ENCODE measurements around the gene CEBPE. TPM values are rescaled to one million over a fixed set of nuclear protein-coding genes. Genes with fewer than 3 reads are reported as not detected.
A peak's percentile ranks its signal among the peaks of the same experiment; 100 is the strongest.

Gene CEBPE
- total RNA-seq, 1 donor from 2014 or later = not detected

DNA sequence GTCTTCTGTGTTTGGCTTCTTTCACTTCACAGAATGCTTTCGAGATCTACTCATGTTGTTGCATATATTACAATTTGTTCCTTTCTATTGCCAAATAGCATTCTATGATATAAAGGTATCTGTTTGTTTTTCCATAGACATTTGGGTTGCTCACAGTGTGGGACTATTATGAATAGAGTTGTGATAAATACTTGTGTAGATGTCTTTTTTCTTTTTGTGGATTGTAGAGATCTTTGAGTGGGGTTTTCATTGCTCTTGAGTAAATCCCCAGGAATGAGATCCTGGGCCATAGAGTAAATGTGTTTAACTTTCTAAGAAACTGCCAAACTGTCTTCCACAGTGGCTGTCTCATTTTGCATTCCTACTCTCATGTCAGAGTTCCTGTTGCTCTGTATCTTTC, 24.9 kb upstream of the CEBPE start:
- Histone ChIP-seq H3K27me3 (ENCODE audit: low read depth) (no peaks in the 10 kb centered on the region), H3K4me1 (peaks cover 56% of the 10 kb centered on the region), H3K36me3 (peaks cover 5% of the 10 kb centered on the region), H3K9me3 (replicated peaks) (no peaks in the 10 kb centered on the region), H3K27ac (replicated peaks) (peak overlapping the region; percentile 87), H3K4me3 (no peak overlapping the region)
- intact Hi-C loops (cut with micrococcal nuclease) = no loop called here
- TF ChIP-seq CTCF (IDR thresholded peaks at IDR 0.05; ENCODE audit: borderline replicate concordance) = no peak
- DNase-seq = no peak

DNA sequence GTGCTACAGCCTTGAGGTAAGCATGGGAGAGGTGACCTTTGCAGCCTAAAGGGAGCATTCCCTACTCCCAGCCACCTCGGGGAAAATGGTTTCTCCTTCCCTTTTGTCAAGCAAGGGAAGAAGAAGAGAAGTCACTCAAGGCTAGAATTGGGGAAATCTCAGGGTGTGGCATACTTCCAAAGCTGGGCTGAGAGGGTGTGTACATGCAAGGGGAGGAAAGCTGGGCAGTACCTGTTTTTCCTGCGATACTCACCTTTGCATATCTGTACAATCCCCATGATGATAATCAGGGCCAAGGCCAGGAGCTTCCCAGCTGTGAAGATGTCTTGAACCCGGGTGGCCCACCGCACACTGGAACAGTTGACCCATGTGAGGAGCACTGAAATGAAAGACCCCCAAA, 23.8 kb upstream of the CEBPE start:
- Histone ChIP-seq H3K9me3 (replicated peaks) (no peaks in the 10 kb centered on the region), H3K4me1 (peaks cover 61% of the 10 kb centered on the region), H3K36me3 (peaks cover 5% of the 10 kb centered on the region), H3K27ac (replicated peaks) (peak overlapping the region; percentile 87), H3K4me3 (no peak overlapping the region), H3K27me3 (ENCODE audit: low read depth) (no peaks in the 10 kb centered on the region)
- no peak for TF ChIP-seq CTCF (IDR thresholded peaks at IDR 0.05; ENCODE audit: borderline replicate concordance)
- no peak for DNase-seq
- intact Hi-C loops (cut with micrococcal nuclease) = no loop called here

DNA sequence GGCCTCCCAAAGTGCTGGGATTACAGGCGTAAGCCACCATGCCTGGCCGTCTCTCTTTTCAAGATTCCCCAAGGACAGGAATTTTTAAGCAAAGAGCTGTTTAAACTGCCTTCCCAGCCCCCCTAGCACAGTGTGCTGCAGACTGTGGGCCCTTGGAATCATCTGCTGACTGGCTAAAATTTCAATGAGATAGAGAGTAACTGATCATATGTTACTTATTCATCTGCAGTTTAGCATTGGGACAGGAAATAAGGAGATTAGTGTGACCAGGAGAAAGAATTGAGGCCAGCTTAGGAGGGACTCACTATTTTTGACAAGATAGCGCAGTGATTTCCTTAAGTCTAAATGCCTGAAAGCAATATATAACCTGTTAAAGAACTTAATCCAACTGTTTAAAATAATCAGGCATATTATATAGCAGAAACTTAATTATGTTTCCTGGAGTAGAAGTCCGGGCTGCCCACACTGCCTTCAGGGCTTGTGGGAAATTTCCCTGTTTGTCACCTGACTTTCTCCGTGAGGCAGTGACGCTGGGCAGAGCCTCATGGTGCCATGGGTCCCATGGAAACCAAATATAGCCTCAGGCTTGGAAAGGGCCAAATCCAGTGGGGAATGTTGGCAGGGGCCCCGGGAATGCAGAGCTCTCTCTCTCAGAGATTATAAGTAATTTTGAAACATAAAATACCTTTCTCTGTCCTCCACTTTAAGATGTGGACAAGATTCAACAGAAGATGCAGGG, 22.8 kb upstream of the CEBPE start:
- H3K27ac ChIP-seq (replicated peaks) = peak overlapping the region; percentile 87
- intact Hi-C loops (cut with micrococcal nuclease) = no loop called here
- TF ChIP-seq CTCF (IDR thresholded peaks at IDR 0.05; ENCODE audit: borderline replicate concordance) = no peak
- H3K36me3 ChIP-seq = peaks cover 5% of the 10 kb centered on the region
- no peaks in the 10 kb centered on the region for H3K9me3 ChIP-seq (replicated peaks)
- H3K4me1 ChIP-seq = peaks cover 62% of the 10 kb centered on the region
- H3K4me3 ChIP-seq = no peak overlapping the region
- no peaks in the 10 kb centered on the region for H3K27me3 ChIP-seq (ENCODE audit: low read depth)
- DNase-seq = peak; percentile 79

DNA sequence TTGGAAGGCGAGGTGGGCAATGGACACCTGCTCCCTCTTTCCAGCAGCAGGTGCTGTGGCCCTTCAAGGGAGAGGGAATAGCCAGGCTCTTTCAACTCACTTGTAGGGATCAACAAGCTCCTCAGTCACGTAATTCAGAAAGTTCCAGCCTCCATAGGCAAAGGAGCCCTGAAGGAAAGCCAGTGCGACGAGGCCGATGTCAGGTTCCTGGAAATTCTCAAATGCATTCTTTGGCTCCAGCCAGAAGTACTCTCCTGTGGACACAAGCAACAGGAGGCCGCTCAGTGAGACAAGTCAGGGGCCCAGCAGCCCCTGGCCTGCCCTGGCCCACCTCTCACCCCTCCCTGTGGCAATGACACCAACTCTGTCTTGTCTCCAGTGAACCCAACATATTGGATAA, 21.3 kb upstream of the CEBPE start:
- Histone ChIP-seq H3K9me3 (replicated peaks) (no peaks in the 10 kb centered on the region), H3K27ac (replicated peaks) (no peak overlapping the region), H3K27me3 (ENCODE audit: low read depth) (no peaks in the 10 kb centered on the region), H3K4me1 (peaks cover 47% of the 10 kb centered on the region), H3K4me3 (no peak overlapping the region), H3K36me3 (peaks cover 13% of the 10 kb centered on the region)
- intact Hi-C loops (cut with micrococcal nuclease) = no loop called here
- no peak for DNase-seq
- no peak for TF ChIP-seq CTCF (IDR thresholded peaks at IDR 0.05; ENCODE audit: borderline replicate concordance)

DNA sequence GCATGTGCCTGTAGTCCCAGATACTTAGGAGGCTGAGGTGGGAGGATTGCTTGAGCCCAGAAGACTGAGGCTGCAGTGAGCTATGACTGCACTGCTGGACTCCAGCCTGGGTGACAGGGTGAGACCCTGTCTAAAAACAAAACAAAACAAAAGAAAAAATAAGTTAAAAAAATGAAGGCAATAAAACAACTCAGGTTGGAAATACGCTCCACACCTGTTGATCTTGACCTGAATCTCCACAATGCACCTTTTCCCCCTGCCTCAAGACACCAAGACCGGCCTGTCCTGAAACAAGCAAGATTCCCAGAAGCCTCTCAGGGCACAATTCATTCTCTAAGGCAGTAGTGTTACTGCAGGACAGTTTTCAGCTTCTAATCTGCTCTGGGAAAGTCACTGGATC, 20.8 kb upstream of the CEBPE start:
- Histone ChIP-seq H3K27ac (replicated peaks) (no peak overlapping the region), H3K36me3 (peaks cover 14% of the 10 kb centered on the region), H3K27me3 (ENCODE audit: low read depth) (no peaks in the 10 kb centered on the region), H3K4me1 (peaks cover 44% of the 10 kb centered on the region), H3K4me3 (no peak overlapping the region), H3K9me3 (replicated peaks) (no peaks in the 10 kb centered on the region)
- intact Hi-C loops (cut with micrococcal nuclease) = no loop called here
- no peak for TF ChIP-seq CTCF (IDR thresholded peaks at IDR 0.05; ENCODE audit: borderline replicate concordance)
- no peak for DNase-seq
